ENCODE results near the gene GCN1. TPM values are rescaled to one million over a fixed set of nuclear protein-coding genes. Genes with fewer than 3 reads are reported as not detected.

The GCN1 gene
- total and polyA plus RNA-seq, 2 donors (not counting 3 experiments of a cell fraction or from before 2014, with no cell fraction given): 30.1 to 101 TPM

DNA sequence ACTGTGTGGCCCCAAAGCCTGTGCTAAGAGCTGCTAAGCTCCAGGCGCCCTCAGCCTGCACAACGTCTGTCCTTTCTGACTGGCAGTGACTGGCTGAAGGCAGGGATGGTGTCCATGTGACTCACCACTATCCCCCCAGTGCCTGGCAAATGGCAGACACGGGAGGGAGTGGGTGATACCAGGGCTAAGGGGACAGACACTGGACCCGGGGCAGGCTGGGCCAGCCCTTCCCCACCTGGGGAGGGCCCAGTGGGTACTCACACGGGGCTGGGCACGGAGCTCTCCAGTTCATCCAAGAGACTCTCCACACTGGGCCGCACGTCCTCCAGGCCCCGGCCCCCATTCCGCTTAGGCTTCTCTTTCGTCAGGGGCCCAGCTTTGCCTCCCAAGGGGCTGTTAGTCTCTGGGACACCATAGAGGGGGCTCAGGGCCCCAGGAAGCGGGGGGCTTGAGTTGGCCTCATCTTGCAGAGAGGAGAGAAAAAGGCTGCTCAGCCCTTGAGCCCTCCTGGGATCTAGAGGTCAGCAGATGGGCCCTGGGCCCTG, 27.8 kb upstream of the GCN1 start:
- Histone ChIP-seq H4K20me1 (replicated peaks; ENCODE audit: control insufficient read depth, extremely low read depth, insufficient read depth, low read length) (no peaks in the 10 kb centered on the region), H3K4me1 (ENCODE audit: control insufficient read depth, extremely low read depth, insufficient read depth, low read length) (peaks cover 19% of the 10 kb centered on the region), H3K36me3 (ENCODE audit: control insufficient read depth in 2 of 2, extremely low read depth in 1 of 2, insufficient read depth in 2 of 2, low read length in 2 of 2) (peaks cover 20 to 64% of the 10 kb centered on the region in 2 experiments), H3K79me2 (ENCODE audit: control insufficient read depth, insufficient read depth, low read length) (peaks cover 67% of the 10 kb centered on the region), H3K27me3 (ENCODE audit: control insufficient read depth in 2 of 2, insufficient read depth in 2 of 2, low read length in 2 of 2) (no peaks in the 10 kb centered on the region), H3K9me3 (replicated peaks; ENCODE audit: control insufficient read depth, insufficient read depth, low read length) (no peaks in the 10 kb centered on the region), H3K4me2 (ENCODE audit: insufficient read depth, low read length) (no peak overlapping the region), H3K4me3 (replicated peaks in 1 of 3; ENCODE audit: insufficient read depth in 1 of 3, low read depth in 1 of 3, low read length in 3 of 3) (no peak overlapping the region), H3K27ac (ENCODE audit: insufficient read depth, low read depth, low read length) (no peak overlapping the region), H3K9ac (replicated peaks; ENCODE audit: extremely low read depth, insufficient read depth, low read length) (no peak overlapping the region), H2AFZ (ENCODE audit: low read depth, low read length) (no peak overlapping the region), H3K9me1 (replicated peaks; ENCODE audit: control insufficient read depth, extremely low read depth, insufficient read depth, low read length) (no peaks in the 10 kb centered on the region)
- intact Hi-C loops (cut with micrococcal nuclease): no loop called here
- ChIA-PET CTCF (interaction anchor here (1.3 to 2.1 kb wide), 2 partner anchors 10 to 43 kb away, joined by 3 to 9 read pairs; partner anchors contain the start of gene PXN), POLR2A (interaction anchor here (0.8 to 7.6 kb wide), 2 partner anchors 22 to 69 kb away, joined by 4 to 32 read pairs; partner anchors contain the start of genes RNU4-2 and RPLP0)
- no TSS peak for BruUV-seq (replicated peaks)
- DNase-seq (ENCODE audit: low read depth, low spot score) (no peak), FAIRE-seq (no peak)
- TF ChIP-seq MYC (IDR thresholded peaks at IDR 0.05; ENCODE audit: low read depth, low read length) (no peak), EZH2 (IDR thresholded peaks at IDR 0.05; ENCODE audit: borderline replicate concordance, low read depth, low read length, severe bottlenecking) (no peak)
- TF ChIP-seq, protein P1, sequence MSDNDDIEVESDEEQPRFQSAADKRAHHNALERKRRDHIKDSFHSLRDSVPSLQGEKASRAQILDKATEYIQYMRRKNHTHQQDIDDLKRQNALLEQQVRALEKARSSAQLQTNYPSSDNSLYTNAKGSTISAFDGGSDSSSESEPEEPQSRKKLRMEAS (IDR thresholded peaks at IDR 0.05; ENCODE audit: insufficient read depth, insufficient read length): no peak
- dilution Hi-C loops (cut with MboI; ENCODE audit: extremely low pct_ligation_motif_present, low sequenced_read_pairs): no loop called here

DNA sequence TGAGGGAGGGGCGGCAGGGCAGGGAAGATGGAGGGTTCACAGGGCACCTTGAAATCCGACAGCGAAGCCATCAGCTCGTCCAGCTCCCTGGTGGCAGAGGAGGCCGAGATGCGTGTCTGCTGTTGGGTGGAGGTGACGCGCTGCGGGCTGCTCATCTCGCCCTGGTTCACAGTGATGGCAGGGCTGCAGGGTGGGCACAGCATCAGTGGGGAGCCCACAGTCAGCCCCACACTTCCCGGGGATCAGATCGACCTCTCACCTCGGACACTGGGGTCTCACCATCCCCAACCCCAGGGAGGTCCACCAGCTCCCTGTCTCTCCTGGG, 27.0 kb upstream of the GCN1 start:
- dilution Hi-C loops (cut with MboI; ENCODE audit: extremely low pct_ligation_motif_present, low sequenced_read_pairs): no loop called here
- intact Hi-C loops (cut with micrococcal nuclease): no loop called here
- H4K20me1 ChIP-seq (replicated peaks; ENCODE audit: control insufficient read depth, extremely low read depth, insufficient read depth, low read length): no peaks in the 10 kb centered on the region

More for the DNA sequence above, 27.0 kb upstream of the GCN1 start:
- Histone ChIP-seq H3K9me1 (replicated peaks; ENCODE audit: control insufficient read depth, extremely low read depth, insufficient read depth, low read length) (no peaks in the 10 kb centered on the region), H3K4me1 (ENCODE audit: control insufficient read depth, extremely low read depth, insufficient read depth, low read length) (peaks cover 16% of the 10 kb centered on the region), H3K27ac (ENCODE audit: insufficient read depth, low read depth, low read length) (no peak overlapping the region), H3K4me3 (replicated peaks in 1 of 3; ENCODE audit: insufficient read depth in 1 of 3, low read depth in 1 of 3, low read length in 3 of 3) (no peak overlapping the region), H3K9me3 (replicated peaks; ENCODE audit: control insufficient read depth, insufficient read depth, low read length) (no peaks in the 10 kb centered on the region), H3K9ac (replicated peaks; ENCODE audit: extremely low read depth, insufficient read depth, low read length) (no peak overlapping the region), H2AFZ (ENCODE audit: low read depth, low read length) (no peak overlapping the region), H3K36me3 (ENCODE audit: control insufficient read depth in 2 of 2, extremely low read depth in 1 of 2, insufficient read depth in 2 of 2, low read length in 2 of 2) (peaks cover 20 to 67% of the 10 kb centered on the region in 2 experiments), H3K27me3 (ENCODE audit: control insufficient read depth in 2 of 2, insufficient read depth in 2 of 2, low read length in 2 of 2) (no peaks in the 10 kb centered on the region), H3K4me2 (ENCODE audit: insufficient read depth, low read length) (no peak overlapping the region), H3K79me2 (ENCODE audit: control insufficient read depth, insufficient read depth, low read length) (peaks cover 59% of the 10 kb centered on the region)
- no peak for FAIRE-seq
- ChIA-PET CTCF (interaction anchor here (1.3 to 2.1 kb wide), 2 partner anchors 10 to 44 kb away, joined by 3 to 9 read pairs; partner anchors contain the start of gene PXN), POLR2A (interaction anchor here (7.6 kb wide), 1 partner anchor 21 kb away, joined by 32 read pairs; the partner anchor contains the start of gene RPLP0)
- no TSS peak for BruUV-seq (replicated peaks)
- DNase-seq (ENCODE audit: low read depth, low spot score): no peak
- TF ChIP-seq POLR2AphosphoS5 (IDR thresholded peaks at IDR 0.05; ENCODE audit: insufficient read depth, low read depth, low read length) (peak; percentile 31), GATA2 (IDR thresholded peaks at IDR 0.05; ENCODE audit: insufficient read depth, insufficient read length, low read depth, low read length) (no peak), EZH2 (IDR thresholded peaks at IDR 0.05; ENCODE audit: borderline replicate concordance, low read depth, low read length, severe bottlenecking) (no peak)

All from endothelial cell of umbilical vein (primary cell).